Thoracic aorta (tissue), 2 donors: Measurements from ENCODE around the gene ANKRD30A. TPM values are rescaled to one million over a fixed set of nuclear protein-coding genes. Genes with fewer than 3 reads are reported as not detected.
"Not testable (repeated sequence)": the region's sequence is repeated elsewhere in the genome, so short reads cannot be mapped to it uniquely, and the experiment has no call there.

Experiments used
- ATAC-seq: fragments of 150-250 bp; one replicate; pipeline ENCODE4 v1.8.0; 2017; ENCODE audit warnings: low read depth; ENCODE audit not compliant: insufficient number of reproducible peaks, low FRiP score
- DNase-seq: peaks from one replicate; pipeline ENCODE4 v3.0.0-alpha.2; 2020; ENCODE audit warnings: low spot score
- H3K27ac ChIP-seq, 2 donors: fragments of 200-600 bp; sonication (generic); 1 replicate in 1 of 2; 2 replicates in 1 of 2; pipeline ENCODE4 v1.5.1; 2016; ENCODE audit warnings: mild to moderate bottlenecking in 2 of 2, moderate library complexity in 2 of 2
- H3K27me3 ChIP-seq: fragments of 200-600 bp; sonication (generic); replicated peaks from 2 replicates; pipeline ENCODE4 v1.6.0; 2016; ENCODE audit warnings: mild to moderate bottlenecking; ENCODE audit not compliant: insufficient read depth
- H3K36me3 ChIP-seq: fragments of 200-600 bp; sonication (generic); one replicate; pipeline ENCODE4 v1.5.1; 2016
- H3K4me1 ChIP-seq, 2 donors: fragments of 200-600 bp; sonication (generic); 1 replicate in 1 of 2; 2 replicates in 1 of 2; pipeline versions ENCODE4 v1.5.1 to v1.6.0; 2016; ENCODE audit warnings: low read depth in 2 of 2, mild to moderate bottlenecking in 1 of 2; ENCODE audit not compliant: control insufficient read depth in 1 of 2
- H3K4me3 ChIP-seq: fragments of 200-600 bp; sonication (generic); 2 replicates; pipeline ENCODE4 v1.5.1; 2016; ENCODE audit warnings: mild to moderate bottlenecking
- H3K9me3 ChIP-seq: fragments of 200-600 bp; sonication (generic); 2 replicates; pipeline ENCODE4 v1.5.1; 2016
- CTCF ChIP-seq: fragments of 200-600 bp; sonication (generic); IDR thresholded peaks from one replicate; pipeline ENCODE4 v1.5.1; 2019; ENCODE audit warnings: antibody characterized with exemption
- total RNA-seq, 2 donors: library from RNA; depleted of rRNA; stranded (reverse); fragments of >200 nt; gene quantifications; one replicate each; pipeline versions ENCODE4 v1.1.0 to v1.2.3, GENCODE V29; 2016

Gene ANKRD30A
- total RNA-seq, 2 donors from 2014 or later = not detected

DNA sequence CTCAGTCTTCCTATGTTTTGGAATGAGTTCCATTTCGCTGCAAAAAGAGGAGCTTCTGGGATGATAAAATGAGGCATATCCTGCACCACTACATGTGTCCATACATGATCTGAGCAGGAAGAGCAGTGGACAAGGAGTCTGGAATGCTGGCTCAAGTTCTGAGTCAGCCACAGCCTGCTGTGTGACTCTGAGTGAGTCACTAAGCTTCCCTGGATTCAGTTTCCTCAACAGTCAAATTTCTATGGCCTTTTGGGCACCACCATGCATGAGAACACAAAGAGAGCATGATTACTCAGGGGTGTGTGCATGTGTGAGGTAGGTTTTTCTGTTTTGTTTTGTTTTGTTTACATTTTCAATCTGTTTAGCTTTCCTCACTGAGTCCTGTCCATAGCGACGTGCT, 254.6 kb downstream of the ANKRD30A start:
- ATAC-seq (no peak), DNase-seq (no peak)
- Histone ChIP-seq H3K4me1 (no peaks in the 10 kb centered on the region), H3K27ac (no peak overlapping the region), H3K4me3 (no peak overlapping the region), H3K36me3 (no peaks in the 10 kb centered on the region), H3K9me3 (peaks cover 4% of the 10 kb centered on the region), H3K27me3 (no peaks in the 10 kb centered on the region)
- no peak for TF ChIP-seq CTCF

- Histone ChIP-seq H3K27ac (no peak overlapping the region), H3K36me3 (no peaks in the 10 kb centered on the region), H3K4me3 (no peak overlapping the region), H3K4me1 (no peaks in the 10 kb centered on the region), H3K9me3 (peaks cover 4% of the 10 kb centered on the region), H3K27me3 (no peaks in the 10 kb centered on the region)
- DNase-seq = no peak
- no peak for TF ChIP-seq CTCF
- no peak for ATAC-seq
Observed at GRCh38 chr10:37381271-37381670, 255.9 kb downstream of the ANKRD30A start.

GRCh38 chr10:37384923-37385322, 259.5 kb downstream of the ANKRD30A start:
- no peak for TF ChIP-seq CTCF
- DNase-seq = no peak
- Histone ChIP-seq H3K27ac (no peak overlapping the region), H3K9me3 (peaks cover 4% of the 10 kb centered on the region), H3K27me3 (no peaks in the 10 kb centered on the region), H3K36me3 (no peaks in the 10 kb centered on the region), H3K4me1 (no peaks in the 10 kb centered on the region), H3K4me3 (no peak overlapping the region)
- ATAC-seq = no peak

DNA sequence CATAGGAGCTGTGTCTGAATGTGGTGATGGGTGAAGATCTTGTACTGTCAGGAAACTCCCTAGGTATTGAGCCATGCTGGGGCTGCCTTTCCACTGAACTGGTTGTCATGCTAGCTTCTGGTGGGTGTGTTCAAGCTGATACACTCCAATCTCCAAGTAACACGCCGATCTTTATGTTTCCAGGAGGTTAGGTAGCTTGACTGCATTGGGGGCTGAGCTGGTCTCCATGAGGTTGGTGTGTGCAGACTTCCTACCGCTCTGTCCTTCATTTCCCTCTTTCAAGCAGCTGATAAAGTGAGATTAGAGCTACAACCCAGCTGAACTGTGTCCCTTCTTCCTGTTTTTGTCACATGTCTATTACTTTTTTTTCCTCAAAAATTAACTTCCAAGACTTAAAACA, 265.5 kb downstream of the ANKRD30A start:
- Histone ChIP-seq H3K36me3 (no peaks in the 10 kb centered on the region), H3K9me3 (no peaks in the 10 kb centered on the region), H3K4me3 (no peak overlapping the region), H3K27me3 (no peaks in the 10 kb centered on the region), H3K4me1 (no peaks in the 10 kb centered on the region), H3K27ac (no peak overlapping the region)
- ATAC-seq = no peak
- no peak for DNase-seq
- TF ChIP-seq CTCF = no peak

GRCh38 chr10:37400774-37401173, 275.4 kb downstream of the ANKRD30A start:
- not testable (repeated sequence) for ATAC-seq, DNase-seq, H3K27me3 ChIP-seq, H3K4me1 ChIP-seq, H3K9me3 ChIP-seq, H3K4me3 ChIP-seq, H3K27ac ChIP-seq, H3K36me3 ChIP-seq

GRCh38 chr10:37401225-37401624, 275.8 kb downstream of the ANKRD30A start:
- H3K4me3 ChIP-seq = no peak overlapping the region
- no peak for ATAC-seq
- H3K4me1 ChIP-seq = no peaks in the 10 kb centered on the region
- DNase-seq = no peak
- no peak for TF ChIP-seq CTCF
- H3K36me3 ChIP-seq = no peaks in the 10 kb centered on the region
- no peak overlapping the region for H3K27ac ChIP-seq
- no peaks in the 10 kb centered on the region for H3K9me3 ChIP-seq
- H3K27me3 ChIP-seq = no peaks in the 10 kb centered on the region
